ENCODE data around the gene FRMD4A. TPM values are rescaled to one million over a fixed set of nuclear protein-coding genes. Genes with fewer than 3 reads are reported as not detected.

The FRMD4A gene
- polyA plus RNA-seq, 1 of the 3 experiments (the other 2 are of a cell fraction) = 37.7 TPM

GRCh38 chr10:14340051-14340744 is 9.5 kb upstream of the FRMD4A start (continued):
- no peak for TF ChIP-seq ZBTB33 (IDR thresholded peaks at IDR 0.05; ENCODE audit: borderline replicate concordance, low read depth)
- TF ChIP-seq YY1 (IDR thresholded peaks at IDR 0.05; ENCODE audit: low read depth) = no peak
- no peak for TF ChIP-seq RFX5 (IDR thresholded peaks at IDR 0.05; ENCODE audit: low read length)
- no peak for TF ChIP-seq POLR2AphosphoS5 (IDR thresholded peaks at IDR 0.05; ENCODE audit: low read depth, low read length)
- TF ChIP-seq PBX3 (IDR thresholded peaks at IDR 0.05) = no peak

GRCh38 chr10:14336736-14337135 is 6.0 kb upstream of the FRMD4A start:
- no peak overlapping the region for H3K4me2 ChIP-seq
- H3K27me3 ChIP-seq (ENCODE audit: insufficient read depth) = peaks cover 13% of the 10 kb centered on the region; the same call in 1 of the 2 replicates
- no peaks in the 10 kb centered on the region for H3K36me3 ChIP-seq (replicated peaks in 1 of 2; ENCODE audit: control insufficient read depth in 1 of 2, insufficient read depth in 2 of 2, low read length in 1 of 2)
- H3K9me3 ChIP-seq = no peaks in the 10 kb centered on the region
- TF ChIP-seq RXRA (IDR thresholded peaks at IDR 0.05; ENCODE audit: borderline replicate concordance, low read depth) (no peak), FOSL2 (IDR thresholded peaks at IDR 0.05; ENCODE audit: borderline replicate concordance, low read depth) (no peak), JUND (IDR thresholded peaks at IDR 0.05) (no peak), GABPA (IDR thresholded peaks at IDR 0.05; ENCODE audit: low read depth) (no peak), FOXM1 (IDR thresholded peaks at IDR 0.05; ENCODE audit: low read depth) (no peak), NRF1 (IDR thresholded peaks at IDR 0.05; ENCODE audit: low read depth, low read length) (no peak), USF2 (IDR thresholded peaks at IDR 0.05; ENCODE audit: borderline replicate concordance, low read depth, low read length) (no peak), RFX5 (IDR thresholded peaks at IDR 0.05; ENCODE audit: low read length) (no peak), EZH2phosphoT487 (IDR thresholded peaks at IDR 0.05; ENCODE audit: borderline replicate concordance, low read depth) (no peak), YY1 (IDR thresholded peaks at IDR 0.05; ENCODE audit: low read depth) (no peak), PBX3 (IDR thresholded peaks at IDR 0.05) (no peak), SIN3A (IDR thresholded peaks at IDR 0.05; ENCODE audit: borderline replicate concordance, low read depth, low read length) (no peak), TEAD4 (IDR thresholded peaks at IDR 0.05; ENCODE audit: borderline replicate concordance, insufficient read depth) (no peak), MAX (IDR thresholded peaks at IDR 0.05; ENCODE audit: low read depth) (no peak), CHD2 (IDR thresholded peaks at IDR 0.05; ENCODE audit: low read length, partially characterized antibody) (no peak)
- H3K4me3 ChIP-seq (ENCODE audit: low read depth in 2 of 2, low read length in 1 of 2) = no peak overlapping the region
- no peak overlapping the region for H3K27ac ChIP-seq (ENCODE audit: low read depth in 2 of 2, low read length in 1 of 2)
- H3K9ac ChIP-seq = no peak overlapping the region
- no peaks in the 10 kb centered on the region for H4K20me1 ChIP-seq (ENCODE audit: insufficient read depth)
- H3K4me1 ChIP-seq (ENCODE audit: control insufficient read depth in 1 of 2, insufficient read depth in 2 of 2, low read depth in 1 of 2, low read length in 1 of 2) = peaks cover 0 to 3% of the 10 kb centered on the region in 2 experiments; a peak in 2 of 4 replicates
- CTCF ChIA-PET = no interaction called here
- no peaks in the 10 kb centered on the region for H3F3A ChIP-seq (replicated peaks; ENCODE audit: insufficient read depth)
- no peaks in the 10 kb centered on the region for H3K9me2 ChIP-seq
- no peak overlapping the region for H2AFZ ChIP-seq (ENCODE audit: low read depth)
- H3K79me2 ChIP-seq (ENCODE audit: insufficient read depth) = no peaks in the 10 kb centered on the region
- 31% methylated on average over 2 of the region's 2 CpGs for WGBS (ENCODE audit: low lambda C conversion rate)
- DNase-seq = no peak
- POLR2A ChIA-PET = no interaction called here
